A673 (cell line): ENCODE measurements around the gene ADCY6. TPM values are rescaled to one million over a fixed set of nuclear protein-coding genes. Genes with fewer than 3 reads are reported as not detected.

Source experiments
- BruUV-seq: library from RNA; stranded (reverse); fragments of 400-500 nt; replicated peaks from 2 replicates; lab custom pipeline; 2021; lab: Mats Ljungman, UMichigan
- CTCF ChIA-PET: fragments of 300-600 bp; sonication (Branson Sonifier 250); formaldehyde crosslinking; loops from one replicate; lab custom pipeline; 2022; ENCODE audit warnings: antibody characterized with exemption; lab: Charles Lee
- POLR2A ChIA-PET: fragments of 300-600 bp; sonication (Branson Sonifier 250); formaldehyde crosslinking; loops from one replicate; lab custom pipeline; 2022; ENCODE audit warnings: antibody characterized with exemption; ENCODE audit not compliant: low non-redundant PET; lab: Charles Lee
- DNase-seq: peaks from one replicate; pipeline ENCODE4 v3.0.0-alpha.2; 2015; ENCODE audit warnings: low spot score
- H3K27ac ChIP-seq: fragments of 200-600 bp; sonication (generic); 2 replicates; pipeline ENCODE4 v1.5.1; 2016; ENCODE audit warnings: mixed run types, low read depth, mild to moderate bottlenecking, mixed read lengths, antibody characterized with exemption, low read length; ENCODE audit not compliant: poor library complexity, severe bottlenecking
- H3K27me3 ChIP-seq: fragments of 200-600 bp; sonication (generic); replicated peaks from 2 replicates; pipeline ENCODE4 v1.6.1; 2017; ENCODE audit warnings: mixed run types, low read depth, mild to moderate bottlenecking, mixed read lengths, antibody characterized with exemption, low read length; ENCODE audit not compliant: insufficient read depth, poor library complexity
- H3K36me3 ChIP-seq: fragments of 200-600 bp; sonication (generic); 2 replicates; pipeline ENCODE4 v1.6.1; 2016; ENCODE audit warnings: mixed run types, mild to moderate bottlenecking, mixed read lengths, antibody characterized with exemption, low read length; ENCODE audit not compliant: insufficient read depth, poor library complexity, severe bottlenecking
- H3K4me1 ChIP-seq: fragments of 200-600 bp; sonication (generic); 2 replicates; pipeline ENCODE4 v1.6.1; 2017; ENCODE audit warnings: mixed run types, mild to moderate bottlenecking, mixed read lengths, antibody characterized with exemption, low read length; ENCODE audit not compliant: insufficient read depth, poor library complexity, severe bottlenecking
- H3K4me3 ChIP-seq: fragments of 200-600 bp; sonication (generic); 2 replicates; pipeline ENCODE4 v1.5.1; 2016; ENCODE audit warnings: low read depth, mixed run types, mild to moderate bottlenecking, mixed read lengths, low read length; ENCODE audit not compliant: poor library complexity, severe bottlenecking
- H3K9me3 ChIP-seq: fragments of 200-600 bp; sonication (generic); 2 replicates; pipeline ENCODE4 v1.6.1; 2016; ENCODE audit warnings: mixed run types, low read depth, mild to moderate bottlenecking, mixed read lengths, antibody characterized with exemption, low read length; ENCODE audit not compliant: poor library complexity, severe bottlenecking
- CTCF ChIP-seq: fragments of 300-800, 200-600 bp; sonication (generic); conservative IDR thresholded peaks from 2 replicates; pipeline ENCODE4 v1.5.1; 2017; ENCODE audit warnings: low read depth, mild to moderate bottlenecking, antibody characterized with exemption, low read length, moderate library complexity, mixed read lengths
- EZH2 ChIP-seq: fragments of 200-600 bp; sonication (generic); IDR thresholded peaks from 2 replicates; pipeline ENCODE4 v1.6.1; 2017; ENCODE audit warnings: borderline replicate concordance, low read depth, mild to moderate bottlenecking, mixed read lengths, antibody characterized with exemption, low read length; ENCODE audit not compliant: poor library complexity, severe bottlenecking
- intact Hi-C: fragments of 100-400 bp; cut with micrococcal nuclease; formaldehyde crosslinking; loops from one replicate; pipeline ENCODE4 v1.10.0; 2022; ENCODE audit not compliant: unreplicated experiment
- total RNA-seq: library from RNA; stranded (reverse); gene quantifications from 2 replicates; pipeline ENCODE4 v1.2.3, GENCODE V29; 2021

ADCY6 gene
- total RNA-seq, 1 experiment from 2014 or later: 6.8 TPM

- Histone ChIP-seq H3K4me1 (no peaks in the 10 kb centered on the region), H3K9me3 (no peaks in the 10 kb centered on the region), H3K27me3 (no peaks in the 10 kb centered on the region), H3K4me3 (no peak overlapping the region), H3K27ac (no peak overlapping the region), H3K36me3 (no peaks in the 10 kb centered on the region)
- DNase-seq: no peak
- ChIA-PET CTCF (no interaction called here), POLR2A (no interaction called here)
- no TSS peak for BruUV-seq
- intact Hi-C loops: no loop called here
- TF ChIP-seq EZH2 (no peak), CTCF (no peak)
Measured at GRCh38 chr12:48764521-48764920, 24.4 kb downstream of the ADCY6 start.

GRCh38 chr12:48758737-48759136, 30.2 kb downstream of the ADCY6 start:
- Histone ChIP-seq H3K4me3 (no peak overlapping the region), H3K36me3 (no peaks in the 10 kb centered on the region), H3K27ac (no peak overlapping the region), H3K4me1 (no peaks in the 10 kb centered on the region), H3K9me3 (no peaks in the 10 kb centered on the region), H3K27me3 (no peaks in the 10 kb centered on the region)
- intact Hi-C loops: loop anchor here (10.0 kb wide), 1 partner anchor 176 kb away; no protein-coding TSS in a partner anchor
- BruUV-seq: no TSS peak
- ChIA-PET POLR2A (no interaction called here), CTCF (interaction anchor here (0.7 kb wide), 1 partner anchor 95 kb away, joined by 7 read pairs; no protein-coding TSS in a partner anchor)
- DNase-seq: no peak
- TF ChIP-seq EZH2 (no peak), CTCF (no peak)

GRCh38 chr12:48758186-48758585, 30.7 kb downstream of the ADCY6 start:
- no TSS peak for BruUV-seq

More at GRCh38 chr12:48758186-48758585, 30.7 kb downstream of the ADCY6 start:
- Histone ChIP-seq H3K4me3 (no peak overlapping the region), H3K36me3 (no peaks in the 10 kb centered on the region), H3K27me3 (no peaks in the 10 kb centered on the region), H3K27ac (no peak overlapping the region), H3K9me3 (no peaks in the 10 kb centered on the region), H3K4me1 (no peaks in the 10 kb centered on the region)
- ChIA-PET POLR2A (no interaction called here), CTCF (no interaction called here)
- DNase-seq: no peak
- intact Hi-C loops: loop anchor here (10.0 kb wide), 1 partner anchor 177 kb away; no protein-coding TSS in a partner anchor
- TF ChIP-seq EZH2: no peak
- TF ChIP-seq CTCF: no peak
